Measurements from ENCODE around the gene PLXNA2.
A peak's percentile ranks its signal among the peaks of the same experiment; 100 is the strongest.

PLXNA2 gene

GRCh38 chr1:208167261-208167869 lies 76.8 kb downstream of the PLXNA2 start:
- H3K4me3 ChIP-seq (ENCODE audit: low read depth in 1 of 5, low read length in 5 of 5), result no peak overlapping the region
- H3K9ac ChIP-seq (ENCODE audit: low read length in 5 of 5), result no peak overlapping the region
- peaks cover 0 to 27% (median 8%) of the 10 kb centered on the region in 5 donors for H3K4me1 ChIP-seq (ENCODE audit: control insufficient read depth in 5 of 5, insufficient read depth in 5 of 5, low read length in 5 of 5)
- no peak overlapping the region for H3K27ac ChIP-seq (ENCODE audit: low read depth, low read length)
- no peaks in the 10 kb centered on the region for H3K9me3 ChIP-seq (ENCODE audit: control insufficient read depth in 5 of 5, low read length in 5 of 5)
- no peaks in the 10 kb centered on the region for H3K27me3 ChIP-seq (ENCODE audit: control insufficient read depth in 5 of 5, insufficient read depth in 4 of 5, low read length in 5 of 5)
- H3K36me3 ChIP-seq (ENCODE audit: control insufficient read depth in 5 of 5, insufficient read depth in 5 of 5, low read length in 5 of 5), result no peaks in the 10 kb centered on the region

GRCh38 chr1:208166340-208167138 lies 77.6 kb downstream of the PLXNA2 start:
- Histone ChIP-seq H3K9ac (ENCODE audit: low read length in 5 of 5) (no peak overlapping the region), H3K4me3 (ENCODE audit: low read depth in 1 of 5, low read length in 5 of 5) (no peak overlapping the region), H3K36me3 (ENCODE audit: control insufficient read depth in 5 of 5, insufficient read depth in 5 of 5, low read length in 5 of 5) (no peaks in the 10 kb centered on the region), H3K27me3 (ENCODE audit: control insufficient read depth in 5 of 5, insufficient read depth in 4 of 5, low read length in 5 of 5) (no peaks in the 10 kb centered on the region), H3K9me3 (ENCODE audit: control insufficient read depth in 5 of 5, low read length in 5 of 5) (no peaks in the 10 kb centered on the region), H3K27ac (ENCODE audit: low read depth, low read length) (no peak overlapping the region), H3K4me1 (ENCODE audit: control insufficient read depth in 5 of 5, insufficient read depth in 5 of 5, low read length in 5 of 5) (peaks cover 3 to 36% (median 11%) of the 10 kb centered on the region in 5 donors)

- Histone ChIP-seq H3K36me3 (ENCODE audit: control insufficient read depth in 5 of 5, insufficient read depth in 5 of 5, low read length in 5 of 5) (no peaks in the 10 kb centered on the region), H3K27ac (ENCODE audit: low read depth, low read length) (no peak overlapping the region), H3K4me3 (ENCODE audit: low read depth in 1 of 5, low read length in 5 of 5) (no peak overlapping the region), H3K9ac (ENCODE audit: low read length in 5 of 5) (no peak overlapping the region), H3K4me1 (ENCODE audit: control insufficient read depth in 5 of 5, insufficient read depth in 5 of 5, low read length in 5 of 5) (peaks cover 4 to 44% (median 20%) of the 10 kb centered on the region in 5 donors), H3K9me3 (ENCODE audit: control insufficient read depth in 5 of 5, low read length in 5 of 5) (no peaks in the 10 kb centered on the region), H3K27me3 (ENCODE audit: control insufficient read depth in 5 of 5, insufficient read depth in 4 of 5, low read length in 5 of 5) (no peaks in the 10 kb centered on the region)
Observed at GRCh38 chr1:208165659-208166058, 78.5 kb downstream of the PLXNA2 start.

GRCh38 chr1:208164609-208165008 lies 79.6 kb downstream of the PLXNA2 start:
- H3K9ac ChIP-seq (ENCODE audit: low read length in 5 of 5), result no peak overlapping the region
- H3K27ac ChIP-seq (ENCODE audit: low read depth, low read length), result no peak overlapping the region
- no peaks in the 10 kb centered on the region for H3K9me3 ChIP-seq (ENCODE audit: control insufficient read depth in 5 of 5, low read length in 5 of 5)
- H3K4me3 ChIP-seq (ENCODE audit: low read depth in 1 of 5, low read length in 5 of 5), result no peak overlapping the region
- H3K4me1 ChIP-seq (ENCODE audit: control insufficient read depth in 5 of 5, insufficient read depth in 5 of 5, low read length in 5 of 5), result peaks cover 4 to 51% (median 23%) of the 10 kb centered on the region in 5 donors
- no peaks in the 10 kb centered on the region for H3K27me3 ChIP-seq (ENCODE audit: control insufficient read depth in 5 of 5, insufficient read depth in 4 of 5, low read length in 5 of 5)
- no peaks in the 10 kb centered on the region for H3K36me3 ChIP-seq (ENCODE audit: control insufficient read depth in 5 of 5, insufficient read depth in 5 of 5, low read length in 5 of 5)

GRCh38 chr1:208163539-208163938 lies 80.6 kb downstream of the PLXNA2 start:
- no peaks in the 10 kb centered on the region for H3K27me3 ChIP-seq (ENCODE audit: control insufficient read depth in 5 of 5, insufficient read depth in 4 of 5, low read length in 5 of 5)
- no peak overlapping the region for H3K9ac ChIP-seq (ENCODE audit: low read length in 5 of 5)
- H3K4me3 ChIP-seq (ENCODE audit: low read depth in 1 of 5, low read length in 5 of 5), result no peak overlapping the region
- H3K36me3 ChIP-seq (ENCODE audit: control insufficient read depth in 5 of 5, insufficient read depth in 5 of 5, low read length in 5 of 5), result no peaks in the 10 kb centered on the region
- no peak overlapping the region for H3K27ac ChIP-seq (ENCODE audit: low read depth, low read length)
- peaks cover 10 to 62% (median 33%) of the 10 kb centered on the region in 5 donors for H3K4me1 ChIP-seq (ENCODE audit: control insufficient read depth in 5 of 5, insufficient read depth in 5 of 5, low read length in 5 of 5)
- H3K9me3 ChIP-seq (ENCODE audit: control insufficient read depth in 5 of 5, low read length in 5 of 5), result no peaks in the 10 kb centered on the region

GRCh38 chr1:208162903-208163302 lies 81.3 kb downstream of the PLXNA2 start:
- no peak overlapping the region for H3K27ac ChIP-seq (ENCODE audit: low read depth, low read length)
- H3K9ac ChIP-seq (ENCODE audit: low read length in 5 of 5), result no peak overlapping the region
- no peak overlapping the region for H3K4me3 ChIP-seq (ENCODE audit: low read depth in 1 of 5, low read length in 5 of 5)
- no peaks in the 10 kb centered on the region for H3K9me3 ChIP-seq (ENCODE audit: control insufficient read depth in 5 of 5, low read length in 5 of 5)
- no peaks in the 10 kb centered on the region for H3K36me3 ChIP-seq (ENCODE audit: control insufficient read depth in 5 of 5, insufficient read depth in 5 of 5, low read length in 5 of 5)
- peaks cover 12 to 68% (median 40%) of the 10 kb centered on the region in 5 donors for H3K4me1 ChIP-seq (ENCODE audit: control insufficient read depth in 5 of 5, insufficient read depth in 5 of 5, low read length in 5 of 5)
- H3K27me3 ChIP-seq (ENCODE audit: control insufficient read depth in 5 of 5, insufficient read depth in 4 of 5, low read length in 5 of 5), result no peaks in the 10 kb centered on the region

- peaks cover 12 to 73% (median 41%) of the 10 kb centered on the region in 5 donors for H3K4me1 ChIP-seq (ENCODE audit: control insufficient read depth in 5 of 5, insufficient read depth in 5 of 5, low read length in 5 of 5)
- H3K4me3 ChIP-seq (ENCODE audit: low read depth in 1 of 5, low read length in 5 of 5), result no peak overlapping the region
- no peaks in the 10 kb centered on the region for H3K36me3 ChIP-seq (ENCODE audit: control insufficient read depth in 5 of 5, insufficient read depth in 5 of 5, low read length in 5 of 5)
- no peaks in the 10 kb centered on the region for H3K9me3 ChIP-seq (ENCODE audit: control insufficient read depth in 5 of 5, low read length in 5 of 5)
- H3K27me3 ChIP-seq (ENCODE audit: control insufficient read depth in 5 of 5, insufficient read depth in 4 of 5, low read length in 5 of 5), result no peaks in the 10 kb centered on the region
- H3K27ac ChIP-seq (ENCODE audit: low read depth, low read length), result no peak overlapping the region
- peak overlapping the region in 1 of 5 donors; percentile 11 for H3K9ac ChIP-seq (ENCODE audit: low read length in 5 of 5)
Observed at GRCh38 chr1:208161656-208162375, 82.4 kb downstream of the PLXNA2 start.

- Histone ChIP-seq H3K9me3 (ENCODE audit: control insufficient read depth in 5 of 5, low read length in 5 of 5) (no peaks in the 10 kb centered on the region), H3K27me3 (ENCODE audit: control insufficient read depth in 5 of 5, insufficient read depth in 4 of 5, low read length in 5 of 5) (no peaks in the 10 kb centered on the region), H3K4me3 (ENCODE audit: low read depth in 1 of 5, low read length in 5 of 5) (no peak overlapping the region), H3K4me1 (ENCODE audit: control insufficient read depth in 5 of 5, insufficient read depth in 5 of 5, low read length in 5 of 5) (peaks cover 12 to 77% (median 41%) of the 10 kb centered on the region in 5 donors), H3K36me3 (ENCODE audit: control insufficient read depth in 5 of 5, insufficient read depth in 5 of 5, low read length in 5 of 5) (no peaks in the 10 kb centered on the region), H3K27ac (ENCODE audit: low read depth, low read length) (no peak overlapping the region), H3K9ac (ENCODE audit: low read length in 5 of 5) (no peak overlapping the region)
Observed at GRCh38 chr1:208161005-208161404, 83.2 kb downstream of the PLXNA2 start.

- H3K36me3 ChIP-seq (ENCODE audit: control insufficient read depth in 5 of 5, insufficient read depth in 5 of 5, low read length in 5 of 5), result no peaks in the 10 kb centered on the region
- no peak overlapping the region for H3K27ac ChIP-seq (ENCODE audit: low read depth, low read length)
- no peak overlapping the region for H3K9ac ChIP-seq (ENCODE audit: low read length in 5 of 5)
- no peaks in the 10 kb centered on the region for H3K9me3 ChIP-seq (ENCODE audit: control insufficient read depth in 5 of 5, low read length in 5 of 5)
- H3K4me3 ChIP-seq (ENCODE audit: low read depth in 1 of 5, low read length in 5 of 5), result no peak overlapping the region
- no peaks in the 10 kb centered on the region for H3K27me3 ChIP-seq (ENCODE audit: control insufficient read depth in 5 of 5, insufficient read depth in 4 of 5, low read length in 5 of 5)
- H3K4me1 ChIP-seq (ENCODE audit: control insufficient read depth in 5 of 5, insufficient read depth in 5 of 5, low read length in 5 of 5), result peaks cover 12 to 76% (median 41%) of the 10 kb centered on the region in 5 donors
Observed at GRCh38 chr1:208160259-208160819, 83.8 kb downstream of the PLXNA2 start.

All from subcutaneous abdominal adipose tissue (tissue), 5 donors.